HG02588 (cell line): ENCODE measurements around the gene KLK11.
"Not testable (repeated sequence)": the region's sequence is repeated elsewhere in the genome, so short reads cannot be mapped to it uniquely, and the experiment has no call there.

Experiments used
- ATAC-seq: cut with Tn5 transposase; IDR thresholded peaks from one replicate; pipeline ENCODE4 v1.9.1; 2021; ENCODE audit warnings: mild to moderate bottlenecking, moderate library complexity; ENCODE audit not compliant: unreplicated experiment

The KLK11 gene

DNA sequence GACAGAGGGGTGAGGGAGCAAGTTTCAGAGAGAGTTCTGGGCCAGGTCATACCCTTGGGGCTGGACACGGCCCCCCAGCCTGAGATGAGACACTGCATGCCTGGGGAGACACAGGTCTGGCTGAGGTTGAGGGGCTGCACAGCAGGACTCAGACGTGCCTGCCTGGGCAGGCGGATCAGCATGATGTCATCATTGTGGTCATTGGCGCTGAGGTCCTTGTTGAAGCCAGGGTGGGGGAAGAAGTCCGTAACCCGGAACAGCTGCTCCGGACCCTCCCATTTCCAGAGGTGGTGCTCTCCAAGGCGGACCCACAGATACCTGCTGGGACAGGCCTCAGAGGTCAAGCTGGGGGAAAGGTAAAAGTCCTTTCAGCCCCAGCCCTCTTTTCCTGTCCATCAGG, 20.0 kb downstream of the KLK11 start:
- ATAC-seq = no peak

GRCh38 chr19:51005248-51005647, 21.2 kb downstream of the KLK11 start:
- ATAC-seq = no peak

- ATAC-seq = no peak
Measured at GRCh38 chr19:51003316-51003715, 23.1 kb downstream of the KLK11 start.

- ATAC-seq = no peak
Measured at GRCh38 chr19:51002542-51003311, 23.7 kb downstream of the KLK11 start.

GRCh38 chr19:51002089-51002532, 24.3 kb downstream of the KLK11 start:
- no peak for ATAC-seq

GRCh38 chr19:51001515-51001914, 24.9 kb downstream of the KLK11 start, which contains the start of gene KLK8:
Gene KLK8, minus strand, starts transcription at chr19:51001604. Its CDS starts 437 bp downstream, at chr19:51001167.
- no peak for ATAC-seq

DNA sequence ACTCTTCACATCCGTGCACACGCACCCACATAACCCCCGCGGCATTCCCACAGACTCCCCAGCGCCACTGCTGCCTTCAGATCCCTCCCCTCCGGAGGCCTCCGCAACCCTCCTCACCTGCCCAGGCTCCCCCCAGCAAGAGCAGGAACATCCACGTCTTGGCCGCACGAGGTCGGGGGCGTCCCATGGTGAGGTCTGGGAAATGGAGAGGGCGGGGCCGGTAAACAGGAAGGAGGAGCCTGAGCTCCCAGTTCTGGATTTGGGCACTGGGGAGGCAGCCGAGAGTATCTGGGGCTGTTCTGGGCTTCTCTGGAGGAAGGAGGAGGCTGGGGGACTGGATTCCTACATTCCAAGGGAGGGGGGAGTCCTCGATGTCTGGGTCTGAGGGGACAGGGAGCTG, 25.4 kb downstream of the KLK11 start:
- no peak for ATAC-seq

- no peak for ATAC-seq
Measured at GRCh38 chr19:51000426-51000825, 26.0 kb downstream of the KLK11 start.

GRCh38 chr19:50998686-50999085, 27.7 kb downstream of the KLK11 start:
- ATAC-seq = no peak

- ATAC-seq = no peak
Measured at GRCh38 chr19:50998061-50998460, 28.4 kb downstream of the KLK11 start.

DNA sequence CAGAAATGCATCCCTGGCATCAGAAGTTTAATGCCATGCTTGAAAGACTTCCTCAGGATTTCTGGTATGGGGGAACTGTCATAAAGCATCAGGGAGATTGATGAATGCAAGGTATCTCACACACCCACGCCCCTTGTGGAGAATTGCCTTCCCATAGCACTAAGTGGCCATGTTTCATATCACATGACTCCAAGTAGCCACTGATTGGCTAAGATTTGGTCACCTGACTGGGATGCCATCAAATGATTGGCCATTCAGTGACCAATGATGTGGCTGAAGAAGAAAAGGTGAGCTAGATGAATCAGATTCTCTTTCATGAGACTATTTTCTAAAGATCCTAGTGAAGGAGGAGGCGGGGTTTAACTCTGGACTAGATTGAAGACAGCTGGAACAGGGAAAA, 32.3 kb downstream of the KLK11 start:
- ATAC-seq = no peak

- no peak for ATAC-seq
Measured at GRCh38 chr19:50992666-50993035, 33.8 kb downstream of the KLK11 start.

DNA sequence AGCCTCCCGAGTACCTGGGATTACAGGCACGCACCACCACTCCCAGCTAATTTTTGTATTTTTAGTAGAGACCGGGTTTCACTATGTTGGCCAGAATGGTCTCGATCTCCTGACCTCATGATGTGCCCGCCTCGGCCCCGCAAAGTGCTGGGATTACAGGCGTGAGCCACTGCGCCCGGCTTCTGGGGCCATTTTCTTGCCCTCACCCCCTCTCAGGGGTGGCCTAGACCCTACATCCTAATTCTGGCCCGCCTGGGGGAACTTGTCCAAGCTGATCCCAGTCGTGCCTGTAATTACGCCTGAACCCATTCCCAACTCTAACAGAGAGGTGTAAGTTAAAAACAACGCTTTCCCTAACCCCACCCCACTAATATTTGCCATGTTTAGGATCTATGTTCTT, 42.0 kb downstream of the KLK11 start:
- not testable (repeated sequence) for ATAC-seq

GRCh38 chr19:50983625-50984292, 42.7 kb downstream of the KLK11 start, which contains the start of gene KLK7:
Gene KLK7, minus strand, starts transcription at chr19:50983917. Its CDS starts 1,518 bp downstream, at chr19:50982399.
- no peak for ATAC-seq

GRCh38 chr19:50982186-50982585, 44.2 kb downstream of the KLK11 start:
- no peak for ATAC-seq

GRCh38 chr19:50981587-50982146, 44.7 kb downstream of the KLK11 start:
- ATAC-seq = no peak

- ATAC-seq = no peak
Measured at GRCh38 chr19:50980208-50980607, 46.2 kb downstream of the KLK11 start.

- no peak for ATAC-seq
Measured at GRCh38 chr19:50979758-50980157, 46.7 kb downstream of the KLK11 start.

DNA sequence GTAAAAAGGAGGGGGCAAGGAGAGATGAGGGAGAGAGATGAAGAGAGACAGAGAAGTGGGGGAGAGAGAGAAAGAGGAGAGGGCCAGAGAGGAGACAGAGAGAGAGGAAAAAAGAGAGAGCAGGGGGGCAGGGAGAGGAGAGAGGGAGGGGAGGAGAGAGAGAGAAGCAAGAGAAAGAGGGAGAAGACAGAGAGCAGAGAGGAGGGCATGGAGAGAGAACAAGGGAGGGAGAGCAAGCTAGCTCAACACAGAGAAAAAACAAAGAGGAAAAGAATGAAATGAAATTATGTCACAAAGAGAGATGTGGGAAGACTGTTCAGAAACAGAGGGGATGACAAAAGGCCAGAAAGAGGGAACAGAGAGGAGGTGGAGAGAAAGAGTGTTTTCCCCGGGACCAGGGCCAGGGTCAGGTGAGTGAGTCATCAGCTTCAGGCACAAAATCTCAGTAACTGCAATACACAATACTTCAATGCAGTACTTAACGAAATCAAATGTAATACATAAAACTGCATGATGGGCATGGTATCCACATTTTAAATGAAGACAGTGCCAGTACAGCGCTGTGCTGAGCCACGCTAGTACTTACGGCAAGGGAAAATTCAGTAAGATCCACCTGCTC, 47.5 kb downstream of the KLK11 start:
- ATAC-seq = no peak

- no peak for ATAC-seq
Measured at GRCh38 chr19:50977626-50978025, 48.8 kb downstream of the KLK11 start.

DNA sequence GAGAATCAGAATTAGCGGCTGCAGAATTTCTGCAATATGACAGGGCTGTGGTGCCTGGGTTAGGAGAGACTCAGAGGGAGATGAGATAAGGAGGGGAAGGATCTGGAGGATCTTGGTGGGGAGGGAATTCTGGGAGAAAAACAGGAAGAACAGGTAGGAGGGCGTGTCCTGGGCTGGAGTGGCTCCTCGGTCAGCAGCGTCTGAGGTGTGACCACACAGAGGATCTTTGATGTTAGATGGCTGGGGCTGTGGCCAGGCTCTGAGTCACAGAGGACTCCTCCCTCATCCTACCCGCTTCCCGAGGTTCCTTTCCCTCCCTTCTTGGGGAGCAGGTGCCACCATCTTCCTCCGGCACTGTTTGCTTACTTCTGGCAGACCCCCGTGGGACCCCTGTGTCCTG, 50.6 kb downstream of the KLK11 start:
- no peak for ATAC-seq
